NCI-H748 (cell line): ENCODE results near the gene MIS18A.
A peak's percentile ranks its signal among the peaks of the same experiment; 100 is the strongest.
"Not testable (repeated sequence)": the region's sequence is repeated elsewhere in the genome, so short reads cannot be mapped to it uniquely, and the experiment has no call there.

Experiments used
- DNase-seq: peaks from one replicate; lab custom pipeline; 2025; ENCODE audit not compliant: unreplicated experiment; lab: John Stamatoyannopoulos, UW

Gene MIS18A

GRCh38 chr21:32306021-32306780, 27.4 kb upstream of the MIS18A start:
- no peak for DNase-seq

GRCh38 chr21:32304998-32305397, 26.1 kb upstream of the MIS18A start:
- no peak for DNase-seq

- DNase-seq, result no peak
Observed at GRCh38 chr21:32303385-32303784, 24.5 kb upstream of the MIS18A start.

GRCh38 chr21:32302560-32302959, 23.7 kb upstream of the MIS18A start:
- DNase-seq, result no peak

- DNase-seq, result no peak
Observed at GRCh38 chr21:32301596-32301995, 22.7 kb upstream of the MIS18A start.

- no peak for DNase-seq
Observed at GRCh38 chr21:32300117-32300681, 21.4 kb upstream of the MIS18A start.

- DNase-seq, result no peak
Observed at GRCh38 chr21:32299695-32300094, 20.8 kb upstream of the MIS18A start.

- DNase-seq, result no peak
Observed at GRCh38 chr21:32298658-32299081, 19.8 kb upstream of the MIS18A start, which contains the start of gene MRAP. Gene MRAP, plus strand, starts transcription at chr21:32298855. Its CDS starts 117 bp downstream, at chr21:32298972.

- no peak for DNase-seq
Observed at GRCh38 chr21:32298148-32298559, 19.3 kb upstream of the MIS18A start.

GRCh38 chr21:32297449-32297848, 18.6 kb upstream of the MIS18A start:
- DNase-seq, result no peak

- no peak for DNase-seq
Observed at GRCh38 chr21:32285476-32285875, 6.6 kb upstream of the MIS18A start.

GRCh38 chr21:32282992-32283391, 4.1 kb upstream of the MIS18A start:
- no peak for DNase-seq

GRCh38 chr21:32281531-32281930, 2.7 kb upstream of the MIS18A start:
- no peak for DNase-seq

GRCh38 chr21:32279377-32279680, 480 bp upstream of the MIS18A start:
- DNase-seq, result no peak

GRCh38 chr21:32278103-32278502, 746 bp downstream of the MIS18A start:
- DNase-seq, result peak; percentile 20

GRCh38 chr21:32276671-32277070, 2.2 kb downstream of the MIS18A start:
- no peak for DNase-seq

GRCh38 chr21:32270748-32271147, 8.1 kb downstream of the MIS18A start:
- DNase-seq, result no peak

- not testable (repeated sequence) for DNase-seq
Observed at GRCh38 chr21:32265321-32265720, 13.5 kb downstream of the MIS18A start.

- DNase-seq, result no peak
Observed at GRCh38 chr21:32261929-32262328, 16.9 kb downstream of the MIS18A start.

- no peak for DNase-seq
Observed at GRCh38 chr21:32260130-32260529, 18.7 kb downstream of the MIS18A start.

- DNase-seq, result not testable (repeated sequence)
Observed at GRCh38 chr21:32258786-32259048, 20.1 kb downstream of the MIS18A start.

GRCh38 chr21:32257962-32258785, 20.7 kb downstream of the MIS18A start:
- DNase-seq, result peak; percentile 76
